Sigmoid colon (tissue), 7 donors: ENCODE results near the gene POLN. TPM values are rescaled to one million over a fixed set of nuclear protein-coding genes. Genes with fewer than 3 reads are reported as not detected.
A peak's percentile ranks its signal among the peaks of the same experiment; 100 is the strongest.

Experiments used
- DNase-seq: peaks from one replicate; pipeline ENCODE4 v3.0.0-alpha.2; 2019
- H3K27ac ChIP-seq, 4 donors: fragments of 200-600 bp; sonication (generic); one replicate each; pipeline ENCODE4 v1.5.1; 2016 to 2019; ENCODE audit warnings: mild to moderate bottlenecking in 1 of 4
- H3K27me3 ChIP-seq, 3 donors: fragments of 200-600 bp; sonication (generic); one replicate each; pipeline ENCODE4 v1.5.1; 2019; ENCODE audit warnings: mild to moderate bottlenecking in 1 of 3
- H3K36me3 ChIP-seq, 4 donors: fragments of 200-600 bp; sonication (generic); one replicate each; pipeline ENCODE4 v1.5.1; 2016 to 2019
- H3K4me1 ChIP-seq, 4 donors: fragments of 200-600 bp; sonication (generic); one replicate each; pipeline ENCODE4 v1.5.1; 2017 to 2019
- H3K4me3 ChIP-seq, 4 donors: fragments of 200-600 bp; sonication (generic); one replicate each; pipeline ENCODE4 v1.5.1; 2017 to 2019; ENCODE audit warnings: mild to moderate bottlenecking in 2 of 4, moderate library complexity in 1 of 4
- H3K9me3 ChIP-seq, 4 donors: fragments of 200-600 bp in 3 of 4; sonication (generic) in 3 of 4; one replicate each; pipeline versions ENCODE4 v1.5.1 to v1.6.1; 2013 to 2019
- CTCF ChIP-seq, 4 experiments: fragments of 450-650 bp in 3 of 4; fragments of 200-600 bp in 1 of 4; IDR thresholded peaks; one replicate each; pipeline ENCODE4 v1.5.1; 2016 to 2019; ENCODE audit warnings: antibody characterized with exemption in 4 of 4, mild to moderate bottlenecking in 3 of 4, moderate library complexity in 2 of 4
- EP300 ChIP-seq, 4 donors: sonication (generic); formaldehyde crosslinking; IDR thresholded peaks; one replicate each; pipeline ENCODE4 v1.6.1; 2017; ENCODE audit warnings: antibody characterized with exemption in 4 of 4
- POLR2A ChIP-seq, 2 donors: fragments of 450-650 bp; IDR thresholded peaks; one replicate each; pipeline ENCODE4 v1.6.1; 2016; ENCODE audit warnings: antibody characterized with exemption in 2 of 2, mild to moderate bottlenecking in 2 of 2, moderate library complexity in 2 of 2
- POLR2AphosphoS5 ChIP-seq, 4 donors: sonication (generic); formaldehyde crosslinking; IDR thresholded peaks; one replicate each; pipeline ENCODE4 v1.6.1; 2017; ENCODE audit warnings: antibody characterized with exemption in 4 of 4
- WGBS, 2 donors: extraction: QIAGEN DNeasy Blood & Tissue Kit; methylation state at CpG; one replicate each; pipeline ENCODE4 v1.1.7; 2013; 5-methylcytosine and 5-hydroxymethylcytosine counted together
- intact Hi-C: fragments of 100-400 bp; cut with DNase I; formaldehyde crosslinking; loops from one replicate; pipeline ENCODE4 v1.15.1; 2023
- polyA plus RNA-seq, 3 donors: library from polyadenylated mRNA; stranded (reverse); fragments of 200-250 nt; gene quantifications; one replicate each; pipeline ENCODE4 v1.2.3, GENCODE V29; 2013
- total RNA-seq, 4 donors: library from RNA; depleted of rRNA; stranded (reverse); fragments of >200 nt; gene quantifications; one replicate each; pipeline ENCODE4 v1.1.0, GENCODE V29; 2016
- donor health status: healthy with polysubstance abuse.
- donor health status: Bipolar disorder and iron deficiency.
- donor health status: healthy.

The POLN gene
- total and polyA plus RNA-seq, 7 donors, result 0.60 to 9.4 (median 2.0) TPM; not detected in 1

DNA sequence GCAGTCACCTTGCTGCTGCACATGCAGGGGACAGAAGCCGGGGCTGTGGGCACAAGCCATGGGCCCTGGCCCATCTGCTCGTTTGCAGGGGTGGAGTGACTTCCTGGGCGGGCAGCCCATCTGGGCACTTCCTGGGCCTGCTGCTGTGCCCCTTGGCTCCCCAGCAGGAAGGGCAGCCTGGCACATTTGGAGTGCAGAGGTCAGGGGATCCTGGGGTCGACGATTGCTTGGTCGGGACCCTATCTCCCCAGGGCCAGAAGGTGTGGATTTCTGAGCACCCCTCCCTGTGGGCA, 30.9 kb upstream of the POLN start:
- intact Hi-C loops, result no loop called here
- no peak for TF ChIP-seq EP300 (IDR thresholded peaks at IDR 0.05)
- 82 to 85% methylated on average over 6 of the region's 6 CpGs for WGBS, 2 donors

GRCh38 chr4:2272026-2272827, 30.3 kb upstream of the POLN start:
- TF ChIP-seq POLR2A (IDR thresholded peaks at IDR 0.05) (no peak), CTCF (IDR thresholded peaks at IDR 0.05) (no peak), POLR2AphosphoS5 (IDR thresholded peaks at IDR 0.05) (no peak)
- WGBS, 2 donors, result 93% methylated on average over 25 of the region's 25 CpGs
- DNase-seq, result no peak
- Histone ChIP-seq H3K4me3 (no peak overlapping the region), H3K27ac (no peak overlapping the region), H3K9me3 (no peaks in the 10 kb centered on the region), H3K36me3 (no peaks in the 10 kb centered on the region), H3K27me3 (no peaks in the 10 kb centered on the region), H3K4me1 (no peaks in the 10 kb centered on the region)
- intact Hi-C loops, result no loop called here

More for the DNA sequence above, 30.9 kb upstream of the POLN start:
- no peaks in the 10 kb centered on the region for H3K36me3 ChIP-seq
- no peak overlapping the region for H3K27ac ChIP-seq
- H3K4me1 ChIP-seq, result no peaks in the 10 kb centered on the region
- H3K9me3 ChIP-seq, result no peaks in the 10 kb centered on the region
- H3K27me3 ChIP-seq, result no peaks in the 10 kb centered on the region
- DNase-seq, result no peak
- H3K4me3 ChIP-seq, result no peak overlapping the region

DNA sequence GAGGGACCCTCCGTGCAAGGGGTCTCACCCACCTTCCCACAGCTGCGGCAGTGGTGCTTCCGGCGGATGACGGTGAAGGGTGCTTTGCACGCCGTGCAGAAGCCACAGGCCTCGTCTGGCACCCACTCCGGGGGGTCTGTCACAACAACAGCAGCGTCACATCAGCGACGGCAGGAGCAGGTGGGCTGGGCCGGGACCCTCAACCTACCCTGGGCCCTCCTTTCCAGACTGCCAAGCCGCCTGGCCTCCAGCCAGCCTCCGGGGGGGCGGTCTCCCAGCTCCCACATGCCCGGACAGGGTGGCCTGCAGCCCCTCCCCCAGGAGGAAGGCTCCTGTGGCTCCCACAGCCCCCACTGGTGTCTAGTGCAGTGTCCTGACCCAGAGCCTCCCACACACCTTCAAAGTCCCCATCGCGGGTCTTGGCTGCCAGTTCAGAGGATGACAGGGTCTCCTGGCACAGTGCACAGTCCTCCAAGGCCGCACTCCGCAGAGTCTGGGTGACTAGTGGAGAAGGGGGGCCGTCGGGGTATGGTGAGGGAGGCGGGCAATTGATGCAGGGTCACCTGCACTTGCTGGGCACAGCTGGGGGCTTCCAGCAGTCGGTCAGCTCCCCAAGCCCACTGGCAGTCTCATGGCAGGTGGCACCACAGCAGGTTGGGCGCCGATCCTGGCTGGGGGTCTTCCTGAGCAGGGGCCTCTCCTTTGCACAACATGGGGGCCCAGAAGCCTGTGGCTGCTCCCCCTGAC, 29.5 kb upstream of the POLN start:
- Histone ChIP-seq H3K27ac (no peak overlapping the region), H3K36me3 (no peaks in the 10 kb centered on the region), H3K9me3 (no peaks in the 10 kb centered on the region), H3K4me3 (no peak overlapping the region), H3K27me3 (no peaks in the 10 kb centered on the region), H3K4me1 (peaks cover 0 to 7% (median 6%) of the 10 kb centered on the region in 4 donors)
- TF ChIP-seq POLR2AphosphoS5 (IDR thresholded peaks at IDR 0.05) (no peak), CTCF (IDR thresholded peaks at IDR 0.05) (no peak), EP300 (IDR thresholded peaks at IDR 0.05) (no peak), POLR2A (IDR thresholded peaks at IDR 0.05) (no peak)
- intact Hi-C loops, result no loop called here
- no peak for DNase-seq
- WGBS, 2 donors, result 91 to 94% methylated on average over 27 of the region's 27 CpGs

- Histone ChIP-seq H3K9me3 (no peaks in the 10 kb centered on the region), H3K4me3 (no peak overlapping the region), H3K27ac (no peak overlapping the region), H3K36me3 (no peaks in the 10 kb centered on the region), H3K4me1 (peaks cover 0 to 16% (median 15%) of the 10 kb centered on the region in 4 donors), H3K27me3 (no peaks in the 10 kb centered on the region)
- 89 to 90% methylated on average over 34 of the region's 34 CpGs for WGBS, 2 donors
- no peak for TF ChIP-seq CTCF (IDR thresholded peaks at IDR 0.05)
- TF ChIP-seq POLR2A (IDR thresholded peaks at IDR 0.05), result no peak
- TF ChIP-seq POLR2AphosphoS5 (IDR thresholded peaks at IDR 0.05), result no peak
- TF ChIP-seq EP300 (IDR thresholded peaks at IDR 0.05), result no peak
- peak; percentile 58 for DNase-seq
- intact Hi-C loops, result no loop called here
Observed at GRCh38 chr4:2270341-2271165, 28.6 kb upstream of the POLN start.
